IPS-20b (cell line): ENCODE data around the gene CDH4.

ENCODE experiments used
- H3K27ac ChIP-seq: one replicate; pipeline ENCODE4 v1.5.1; 2013; ENCODE audit warnings: low read length
- H3K27me3 ChIP-seq: 2 replicates; pipeline ENCODE4 v1.6.1; 2013; ENCODE audit warnings: mild to moderate bottlenecking, low read length, inconsistent platforms; ENCODE audit not compliant: insufficient read depth
- H3K36me3 ChIP-seq: 2 replicates; pipeline ENCODE4 v1.6.1; 2013; ENCODE audit warnings: low read depth, mild to moderate bottlenecking, inconsistent platforms, low read length, moderate library complexity; ENCODE audit not compliant: insufficient read depth
- H3K4me1 ChIP-seq: 2 replicates; pipeline ENCODE4 v1.6.1; 2013; ENCODE audit warnings: mild to moderate bottlenecking, control low read depth, inconsistent platforms, low read length, moderate library complexity; ENCODE audit not compliant: insufficient read depth
- H3K4me3 ChIP-seq: 2 replicates; pipeline ENCODE4 v1.5.1; 2013; ENCODE audit warnings: mild to moderate bottlenecking, low read length, inconsistent platforms
- H3K9ac ChIP-seq: 2 replicates; pipeline ENCODE4 v1.6.1; 2013; ENCODE audit warnings: low read depth, mild to moderate bottlenecking, inconsistent platforms, low read length, moderate library complexity
- H3K9me3 ChIP-seq: 2 replicates; pipeline ENCODE4 v1.6.1; 2013; ENCODE audit warnings: mild to moderate bottlenecking, low read depth, low read length, inconsistent platforms; ENCODE audit not compliant: insufficient read depth

The CDH4 gene

DNA sequence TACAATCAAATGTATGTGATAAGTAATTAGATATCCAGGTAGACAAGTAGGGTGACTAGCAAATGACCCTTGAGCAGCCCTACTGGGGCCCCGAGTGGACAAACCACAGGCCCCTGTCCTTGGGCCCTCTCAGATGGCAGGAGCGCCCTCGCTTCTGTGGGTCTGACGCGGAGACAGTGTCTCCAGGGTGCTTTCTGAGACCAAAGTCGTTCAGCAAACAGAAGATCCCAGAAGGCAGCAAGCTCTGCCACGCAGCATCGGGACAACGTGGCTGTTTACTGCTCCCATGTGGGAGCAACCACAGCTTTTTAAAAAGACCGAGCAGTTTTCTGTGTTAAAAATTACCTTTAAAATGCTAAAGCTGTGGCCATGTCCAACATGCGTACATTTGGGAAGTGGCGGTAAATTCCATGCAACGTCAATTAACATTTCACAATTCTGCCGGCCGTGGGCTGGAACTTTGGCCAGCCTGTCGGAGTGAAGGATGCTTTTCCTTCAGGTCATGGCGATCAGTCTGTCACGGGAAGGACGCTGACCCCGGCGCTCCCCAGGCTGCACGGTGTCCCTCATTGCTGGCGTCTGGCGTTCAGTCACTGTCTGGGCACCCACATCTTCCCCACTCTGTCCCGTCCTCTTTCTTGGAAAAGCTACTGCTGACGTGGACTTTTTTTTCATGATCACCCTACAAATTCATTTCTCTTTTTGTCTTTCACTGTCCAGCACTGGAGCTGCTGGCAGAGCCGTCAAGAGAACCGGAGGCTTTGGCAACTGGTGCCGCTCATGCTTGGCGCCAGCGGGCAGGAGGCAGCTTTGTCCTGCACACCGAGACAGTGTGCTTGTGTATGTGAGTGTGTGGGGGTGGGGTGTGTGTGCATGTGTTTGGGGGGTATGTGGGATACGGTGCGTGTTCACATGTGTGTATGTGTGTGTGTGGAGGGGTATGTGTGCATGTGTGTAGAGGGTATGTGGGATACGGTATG is 293.1 kb downstream of the CDH4 start:
- Histone ChIP-seq H3K27ac (no peak overlapping the region), H3K4me1 (no peaks in the 10 kb centered on the region), H3K4me3 (no peak overlapping the region), H3K27me3 (peaks cover 25% of the 10 kb centered on the region), H3K36me3 (no peaks in the 10 kb centered on the region), H3K9me3 (no peaks in the 10 kb centered on the region), H3K9ac (no peak overlapping the region)

DNA sequence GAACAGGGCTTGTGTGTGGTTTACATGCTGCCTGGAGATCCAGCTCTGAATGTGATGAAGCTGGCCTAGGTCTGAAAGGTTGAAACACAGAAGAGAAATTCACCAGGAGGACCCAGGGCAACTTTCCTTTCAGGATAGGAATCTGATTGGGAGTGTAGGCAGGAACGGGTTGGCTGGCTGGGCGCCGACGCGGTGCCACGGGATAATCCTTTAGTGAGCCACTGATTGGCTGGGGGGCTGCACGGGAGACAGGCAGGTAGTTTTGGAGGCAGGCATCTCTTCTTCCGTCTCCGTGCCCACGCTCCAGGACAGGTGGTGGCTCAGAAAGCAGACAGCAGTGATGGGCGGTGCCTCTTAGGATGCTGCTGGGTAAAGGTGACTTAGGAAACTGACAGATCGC is 294.6 kb downstream of the CDH4 start:
- Histone ChIP-seq H3K4me1 (no peaks in the 10 kb centered on the region), H3K4me3 (no peak overlapping the region), H3K27ac (no peak overlapping the region), H3K36me3 (no peaks in the 10 kb centered on the region), H3K27me3 (peaks cover 21% of the 10 kb centered on the region), H3K9ac (no peak overlapping the region), H3K9me3 (peaks cover 5% of the 10 kb centered on the region)

DNA sequence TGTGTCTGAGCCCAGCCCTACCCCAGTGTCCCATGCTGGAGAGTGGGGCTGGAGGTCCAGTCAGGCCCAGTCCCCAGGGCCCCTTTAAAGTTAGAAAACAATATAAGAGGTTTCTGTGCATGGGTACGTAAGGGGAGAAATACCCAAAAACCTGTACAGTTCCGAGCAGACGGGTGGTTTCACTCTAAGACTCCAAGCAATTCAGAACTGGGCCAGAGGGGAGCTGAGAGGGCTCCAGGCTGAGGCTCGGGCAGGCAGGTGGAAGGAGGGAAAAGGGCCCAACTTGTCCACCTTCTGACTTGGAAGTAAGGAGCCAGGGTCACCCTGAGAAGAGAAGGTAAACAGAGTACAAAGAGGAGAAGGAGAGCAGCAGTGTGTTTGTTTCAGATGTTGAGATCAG is 296.0 kb downstream of the CDH4 start:
- Histone ChIP-seq H3K27me3 (peaks cover 23% of the 10 kb centered on the region), H3K27ac (no peak overlapping the region), H3K36me3 (no peaks in the 10 kb centered on the region), H3K4me3 (no peak overlapping the region), H3K9ac (no peak overlapping the region), H3K4me1 (no peaks in the 10 kb centered on the region), H3K9me3 (peaks cover 14% of the 10 kb centered on the region)

DNA sequence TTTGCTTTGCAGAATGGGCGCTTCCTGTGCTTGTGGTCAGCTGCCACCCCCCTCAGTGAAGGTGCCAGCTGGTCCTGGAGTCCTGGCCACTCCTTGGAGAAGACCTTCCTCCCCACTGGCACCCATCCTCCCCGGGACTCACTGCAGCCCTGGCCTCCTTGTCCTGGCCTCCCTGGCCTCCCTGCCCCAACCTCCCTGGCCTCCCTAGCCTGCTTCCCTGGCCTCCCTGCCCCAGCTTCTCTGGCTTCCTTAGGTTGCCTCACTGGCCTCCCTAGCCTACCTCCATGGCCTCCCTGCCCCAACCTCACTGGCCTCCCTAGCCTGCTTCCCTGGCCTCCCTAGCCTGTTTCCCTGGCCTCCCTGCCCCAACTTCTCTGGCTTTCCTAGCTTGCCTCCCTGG is 297.8 kb downstream of the CDH4 start:
- Histone ChIP-seq H3K27ac (no peak overlapping the region), H3K36me3 (no peaks in the 10 kb centered on the region), H3K9me3 (peaks cover 14% of the 10 kb centered on the region), H3K4me1 (no peaks in the 10 kb centered on the region), H3K9ac (no peak overlapping the region), H3K27me3 (peaks cover 35% of the 10 kb centered on the region), H3K4me3 (no peak overlapping the region)

DNA sequence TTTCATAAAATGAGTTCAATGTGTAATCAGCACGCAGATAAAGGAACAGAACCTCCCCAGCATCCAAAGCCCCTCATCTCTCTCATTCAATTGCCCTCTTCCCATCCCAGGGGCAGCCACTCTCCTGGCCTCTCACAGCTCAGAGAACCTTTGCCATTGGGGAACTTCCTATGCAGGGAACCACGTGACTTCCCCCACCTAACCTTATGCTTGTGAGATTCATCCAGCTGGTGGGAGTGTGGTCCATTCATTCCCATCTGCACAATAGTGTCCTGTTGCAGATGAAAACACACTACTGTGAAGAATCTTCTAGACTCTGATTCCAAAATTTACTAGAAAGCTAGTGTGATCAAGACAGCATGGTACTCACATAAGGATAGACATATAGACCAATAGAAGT is 299.3 kb downstream of the CDH4 start:
- no peak overlapping the region for H3K27ac ChIP-seq
- no peak overlapping the region for H3K9ac ChIP-seq
- H3K27me3 ChIP-seq: peaks cover 45% of the 10 kb centered on the region
- H3K4me3 ChIP-seq: no peak overlapping the region
- peaks cover 14% of the 10 kb centered on the region for H3K9me3 ChIP-seq
- H3K36me3 ChIP-seq: no peaks in the 10 kb centered on the region
- H3K4me1 ChIP-seq: no peaks in the 10 kb centered on the region

DNA sequence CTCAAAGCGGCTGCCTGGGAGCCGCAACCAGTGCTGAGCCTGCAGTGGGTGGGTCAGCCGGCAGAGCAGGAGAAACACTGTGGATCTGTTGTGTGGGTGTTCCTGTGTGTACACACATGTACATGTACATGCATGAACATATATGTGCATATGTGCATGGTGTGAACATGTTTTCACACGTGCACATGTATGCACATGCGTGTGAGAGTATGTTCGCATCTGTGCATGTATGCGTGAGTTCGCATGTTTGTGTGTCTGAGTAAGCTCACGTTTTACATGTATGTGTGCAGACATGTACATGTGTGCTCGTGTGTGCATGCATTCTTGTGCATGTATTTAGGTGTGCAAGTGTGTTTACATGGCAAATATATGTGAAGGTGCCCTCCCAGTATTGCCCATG is 302.6 kb downstream of the CDH4 start:
- Histone ChIP-seq H3K27ac (no peak overlapping the region), H3K4me1 (peaks cover 5% of the 10 kb centered on the region; the same call in 1 of the 2 replicates), H3K27me3 (peaks cover 43% of the 10 kb centered on the region), H3K9ac (no peak overlapping the region), H3K4me3 (no peak overlapping the region), H3K9me3 (peaks cover 14% of the 10 kb centered on the region), H3K36me3 (no peaks in the 10 kb centered on the region)

DNA sequence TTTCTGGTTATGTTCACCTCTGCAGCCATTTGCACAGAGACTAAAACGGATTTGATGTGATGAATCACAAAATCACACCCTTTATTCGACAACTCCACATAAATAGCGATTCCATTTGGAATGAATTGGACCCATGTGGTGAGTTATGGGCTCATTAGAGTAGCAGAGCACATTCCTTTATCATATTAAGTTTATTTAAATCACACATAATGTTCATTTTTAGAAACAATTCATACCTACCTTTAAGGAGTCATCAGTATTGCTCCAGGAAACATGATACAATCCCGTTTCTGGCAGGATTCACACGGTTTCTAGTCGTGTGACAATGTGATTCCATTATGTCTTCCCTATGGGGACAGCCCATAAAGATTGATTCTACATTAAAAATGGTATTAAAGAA is 303.5 kb downstream of the CDH4 start:
- H3K4me1 ChIP-seq: peaks cover 5% of the 10 kb centered on the region; the same call in 1 of the 2 replicates
- peaks cover 14% of the 10 kb centered on the region for H3K9me3 ChIP-seq
- no peak overlapping the region for H3K27ac ChIP-seq
- H3K36me3 ChIP-seq: no peaks in the 10 kb centered on the region
- H3K27me3 ChIP-seq: peaks cover 41% of the 10 kb centered on the region
- no peak overlapping the region for H3K4me3 ChIP-seq
- H3K9ac ChIP-seq: no peak overlapping the region

DNA sequence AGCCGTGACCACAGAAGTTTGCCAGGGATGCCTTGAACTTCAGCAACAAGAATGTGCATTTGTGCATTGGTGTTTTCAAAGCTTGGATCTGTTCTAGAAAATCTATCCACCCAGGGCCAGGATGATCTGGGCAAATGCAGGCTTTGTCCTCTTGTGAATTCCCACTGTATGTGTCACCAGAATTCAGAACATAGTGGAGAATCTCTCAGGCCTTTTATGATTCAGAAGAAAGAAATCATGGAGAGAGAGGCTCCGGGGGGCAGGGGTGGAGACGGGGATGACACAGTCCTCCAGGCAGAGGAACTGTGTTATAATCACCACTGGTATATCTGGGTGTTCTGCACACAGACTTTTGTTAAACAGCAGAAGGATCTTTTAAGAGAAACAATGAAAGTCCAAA is 304.1 kb downstream of the CDH4 start:
- Histone ChIP-seq H3K9ac (no peak overlapping the region), H3K4me1 (peaks cover 5% of the 10 kb centered on the region; the same call in 1 of the 2 replicates), H3K4me3 (no peak overlapping the region), H3K36me3 (no peaks in the 10 kb centered on the region), H3K27ac (no peak overlapping the region), H3K27me3 (peaks cover 36% of the 10 kb centered on the region), H3K9me3 (peaks cover 14% of the 10 kb centered on the region)

DNA sequence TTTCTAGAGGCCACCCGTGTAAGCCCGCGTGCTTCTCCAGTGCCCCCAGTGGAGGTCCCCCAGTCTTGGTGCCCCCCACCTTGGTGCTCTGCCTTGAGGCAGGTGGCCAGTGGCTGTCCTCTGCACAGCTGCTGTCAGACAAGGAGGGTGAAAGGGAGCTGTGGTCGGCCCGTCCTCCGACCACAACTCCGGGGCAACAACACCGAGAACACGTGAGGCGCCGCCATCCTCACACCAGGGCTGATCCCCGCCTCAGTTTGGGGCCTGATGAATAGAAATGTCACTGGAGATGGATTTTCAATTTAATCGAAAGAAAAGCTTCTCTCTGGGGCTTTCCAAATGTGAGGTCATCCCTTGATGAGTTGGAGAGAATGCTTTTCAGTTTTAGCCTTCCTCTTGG is 304.6 kb downstream of the CDH4 start:
- Histone ChIP-seq H3K4me1 (peaks cover 5% of the 10 kb centered on the region; the same call in 1 of the 2 replicates), H3K27me3 (peaks cover 42% of the 10 kb centered on the region), H3K4me3 (no peak overlapping the region), H3K27ac (no peak overlapping the region), H3K9ac (no peak overlapping the region), H3K9me3 (peaks cover 9% of the 10 kb centered on the region), H3K36me3 (no peaks in the 10 kb centered on the region)

DNA sequence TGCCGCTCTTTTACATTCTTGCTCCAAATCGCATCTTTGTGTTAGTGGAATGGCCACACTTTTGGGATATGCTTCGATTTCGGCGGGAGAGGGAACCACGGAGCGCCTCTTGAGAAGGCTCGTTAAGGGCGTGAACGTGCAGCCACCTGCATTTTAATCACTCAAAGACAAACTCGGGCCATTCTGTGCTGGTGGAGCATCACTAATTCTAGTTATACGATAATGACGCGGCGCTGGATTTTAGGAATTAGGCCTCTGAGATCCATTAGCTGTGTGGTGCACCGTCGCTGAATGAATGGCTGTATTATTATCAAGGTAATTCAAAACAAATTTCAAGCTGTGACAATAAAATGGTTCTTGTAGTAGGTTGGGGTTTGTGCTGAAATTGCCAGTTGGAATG is 305.6 kb downstream of the CDH4 start:
- no peak overlapping the region for H3K9ac ChIP-seq

DNA sequence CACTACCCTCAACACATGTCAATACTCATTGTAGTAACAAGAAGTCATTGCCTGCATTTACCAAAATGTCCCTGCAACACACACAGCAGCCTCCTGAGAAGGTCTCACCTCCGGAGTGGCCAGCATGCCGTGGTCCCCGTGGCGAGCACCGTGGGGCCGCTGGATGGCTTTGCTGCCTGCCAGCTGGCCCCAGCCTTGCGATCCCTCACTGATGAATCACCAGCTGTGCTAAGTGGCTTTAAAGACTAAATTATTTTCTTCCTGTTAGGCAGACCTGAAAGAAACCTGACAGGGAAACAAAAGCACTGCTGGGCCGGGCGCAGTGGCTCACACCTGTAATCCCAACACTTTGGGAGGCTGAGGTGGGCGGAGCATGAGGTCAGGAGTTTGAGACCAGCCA is 306.7 kb downstream of the CDH4 start:
- Histone ChIP-seq H3K4me3 (no peak overlapping the region), H3K36me3 (no peaks in the 10 kb centered on the region), H3K27me3 (peaks cover 34% of the 10 kb centered on the region), H3K9me3 (no peaks in the 10 kb centered on the region), H3K4me1 (peaks cover 8% of the 10 kb centered on the region), H3K9ac (no peak overlapping the region), H3K27ac (no peak overlapping the region)

More for the DNA sequence above, 305.6 kb downstream of the CDH4 start:
- Histone ChIP-seq H3K4me1 (peaks cover 5% of the 10 kb centered on the region; the same call in 1 of the 2 replicates), H3K4me3 (no peak overlapping the region), H3K36me3 (no peaks in the 10 kb centered on the region), H3K27ac (no peak overlapping the region), H3K9me3 (no peaks in the 10 kb centered on the region), H3K27me3 (peaks cover 42% of the 10 kb centered on the region)

DNA sequence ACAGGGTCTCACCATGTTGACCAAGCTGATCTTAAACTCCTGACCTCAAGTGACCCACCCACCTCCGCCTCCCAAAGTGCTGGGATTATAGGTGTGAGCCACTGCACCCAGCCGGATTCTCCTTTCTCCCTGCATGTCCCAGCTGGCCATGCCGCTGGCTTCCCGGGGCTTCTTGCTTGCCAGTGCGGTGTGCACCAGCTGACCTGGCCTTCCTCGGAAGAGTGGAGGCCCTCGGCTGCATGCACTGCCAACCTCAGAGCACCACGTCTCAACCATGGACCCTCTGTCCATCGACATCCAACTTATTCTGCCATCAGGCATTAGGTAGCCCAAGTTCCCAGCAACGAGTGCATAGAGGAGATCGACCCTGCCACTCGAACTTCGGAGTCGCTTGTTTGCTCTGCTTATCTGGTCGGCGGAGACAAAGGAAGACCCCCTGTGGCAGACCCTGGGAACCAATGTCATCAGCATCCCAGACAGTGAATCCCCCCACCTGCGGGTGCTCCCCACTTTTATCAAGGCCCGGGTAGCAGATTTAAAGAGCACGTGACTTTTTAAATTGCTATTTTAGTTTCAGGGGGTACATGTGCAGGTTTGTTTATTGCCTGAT is 307.8 kb downstream of the CDH4 start:
- peaks cover 36% of the 10 kb centered on the region for H3K27me3 ChIP-seq
- H3K4me3 ChIP-seq: no peak overlapping the region
- no peaks in the 10 kb centered on the region for H3K9me3 ChIP-seq
- no peak overlapping the region for H3K9ac ChIP-seq
- H3K27ac ChIP-seq: no peak overlapping the region
- no peaks in the 10 kb centered on the region for H3K36me3 ChIP-seq
- peaks cover 8% of the 10 kb centered on the region for H3K4me1 ChIP-seq
